ENCODE measurements around the gene C11orf86.

The C11orf86 gene, protein sequence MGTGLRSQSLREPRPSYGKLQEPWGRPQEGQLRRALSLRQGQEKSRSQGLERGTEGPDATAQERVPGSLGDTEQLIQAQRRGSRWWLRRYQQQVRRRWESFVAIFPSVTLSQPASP

GRCh38 chr11:66974724-66975404 is at the start of gene C11orf86:
Gene C11orf86 (plus strand): TSS chr11:66975304. CDS start chr11:66975363, 59 bp downstream.
- H4K20me1 ChIP-seq (ENCODE audit: insufficient read depth, low read length), result no peaks in the 10 kb centered on the region
- no peaks in the 10 kb centered on the region for H3F3A ChIP-seq (ENCODE audit: insufficient read depth, low read length)
- no peak within 1 kb of the TSS for H2AFZ ChIP-seq (ENCODE audit: low read length)
- H3K9ac ChIP-seq (ENCODE audit: low read length), result no peak within 1 kb of the TSS
- no peaks in the 10 kb centered on the region; the same call in 1 of the 2 replicates for H3K36me3 ChIP-seq (ENCODE audit: insufficient read depth, low read length)
- TF ChIP-seq EZH2 (IDR thresholded peaks at IDR 0.05; ENCODE audit: borderline replicate concordance, low read length), result no peak
- TF ChIP-seq, protein P1, sequence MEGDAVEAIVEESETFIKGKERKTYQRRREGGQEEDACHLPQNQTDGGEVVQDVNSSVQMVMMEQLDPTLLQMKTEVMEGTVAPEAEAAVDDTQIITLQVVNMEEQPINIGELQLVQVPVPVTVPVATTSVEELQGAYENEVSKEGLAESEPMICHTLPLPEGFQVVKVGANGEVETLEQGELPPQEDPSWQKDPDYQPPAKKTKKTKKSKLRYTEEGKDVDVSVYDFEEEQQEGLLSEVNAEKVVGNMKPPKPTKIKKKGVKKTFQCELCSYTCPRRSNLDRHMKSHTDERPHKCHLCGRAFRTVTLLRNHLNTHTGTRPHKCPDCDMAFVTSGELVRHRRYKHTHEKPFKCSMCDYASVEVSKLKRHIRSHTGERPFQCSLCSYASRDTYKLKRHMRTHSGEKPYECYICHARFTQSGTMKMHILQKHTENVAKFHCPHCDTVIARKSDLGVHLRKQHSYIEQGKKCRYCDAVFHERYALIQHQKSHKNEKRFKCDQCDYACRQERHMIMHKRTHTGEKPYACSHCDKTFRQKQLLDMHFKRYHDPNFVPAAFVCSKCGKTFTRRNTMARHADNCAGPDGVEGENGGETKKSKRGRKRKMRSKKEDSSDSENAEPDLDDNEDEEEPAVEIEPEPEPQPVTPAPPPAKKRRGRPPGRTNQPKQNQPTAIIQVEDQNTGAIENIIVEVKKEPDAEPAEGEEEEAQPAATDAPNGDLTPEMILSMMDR (IDR thresholded peaks at IDR 0.05; ENCODE audit: low read length), result no peak
- no peak within 1 kb of the TSS for H3K4me3 ChIP-seq (ENCODE audit: low read depth, low read length, poor library complexity, severe bottlenecking)
- H3K27ac ChIP-seq (ENCODE audit: low read depth, low read length, poor library complexity, severe bottlenecking), result no peak within 1 kb of the TSS
- H3K4me2 ChIP-seq (ENCODE audit: low read length), result no peak within 1 kb of the TSS
- peaks cover 4% of the 10 kb centered on the region; the same call in 1 of the 2 replicates for H3K9me3 ChIP-seq (ENCODE audit: low read length)
- no peaks in the 10 kb centered on the region; the same call in 1 of the 2 replicates for H3K27me3 ChIP-seq (ENCODE audit: insufficient read depth, low read length)
- no peaks in the 10 kb centered on the region for H3K79me2 ChIP-seq (ENCODE audit: insufficient read depth, low read length)
- no peaks in the 10 kb centered on the region for H3K9me2 ChIP-seq (ENCODE audit: low read depth, low read length)
- no peaks in the 10 kb centered on the region for H3K4me1 ChIP-seq (ENCODE audit: insufficient read depth, low read length, severe bottlenecking)

- Histone ChIP-seq H3K9ac (ENCODE audit: low read length) (no peak overlapping the region), H3K4me2 (ENCODE audit: low read length) (no peak overlapping the region), H2AFZ (ENCODE audit: low read length) (no peak overlapping the region), H3K4me3 (ENCODE audit: low read depth, low read length, poor library complexity, severe bottlenecking) (no peak overlapping the region), H3K27me3 (ENCODE audit: insufficient read depth, low read length) (peaks cover 5% of the 10 kb centered on the region; the same call in 1 of the 2 replicates), H3K9me3 (ENCODE audit: low read length) (no peaks in the 10 kb centered on the region), H3K79me2 (ENCODE audit: insufficient read depth, low read length) (no peaks in the 10 kb centered on the region), H3K27ac (ENCODE audit: low read depth, low read length, poor library complexity, severe bottlenecking) (no peak overlapping the region), H3K36me3 (ENCODE audit: insufficient read depth, low read length) (no peaks in the 10 kb centered on the region), H3F3A (ENCODE audit: insufficient read depth, low read length) (no peaks in the 10 kb centered on the region), H4K20me1 (ENCODE audit: insufficient read depth, low read length) (no peaks in the 10 kb centered on the region), H3K9me2 (ENCODE audit: low read depth, low read length) (no peaks in the 10 kb centered on the region), H3K4me1 (ENCODE audit: insufficient read depth, low read length, severe bottlenecking) (no peaks in the 10 kb centered on the region)
- TF ChIP-seq EZH2 (IDR thresholded peaks at IDR 0.05; ENCODE audit: borderline replicate concordance, low read length), result no peak
- TF ChIP-seq, protein P1 (IDR thresholded peaks at IDR 0.05; ENCODE audit: low read length), result no peak
Observed at GRCh38 chr11:66929753-66930152, 45.4 kb upstream of the C11orf86 start.

- no peak overlapping the region for H3K27ac ChIP-seq (ENCODE audit: low read depth, low read length, poor library complexity, severe bottlenecking)
- TF ChIP-seq EZH2 (IDR thresholded peaks at IDR 0.05; ENCODE audit: borderline replicate concordance, low read length), result no peak
- TF ChIP-seq, protein P1 (IDR thresholded peaks at IDR 0.05; ENCODE audit: low read length), result no peak
Observed at GRCh38 chr11:66932543-66932942, 42.6 kb upstream of the C11orf86 start.

More at GRCh38 chr11:66932543-66932942, 42.6 kb upstream of the C11orf86 start:
- no peak overlapping the region for H3K9ac ChIP-seq (ENCODE audit: low read length)
- H3K4me3 ChIP-seq (ENCODE audit: low read depth, low read length, poor library complexity, severe bottlenecking), result no peak overlapping the region
- H3K27me3 ChIP-seq (ENCODE audit: insufficient read depth, low read length), result peaks cover 4% of the 10 kb centered on the region; the same call in 1 of the 2 replicates
- H3K4me2 ChIP-seq (ENCODE audit: low read length), result no peak overlapping the region
- no peaks in the 10 kb centered on the region for H3K9me2 ChIP-seq (ENCODE audit: low read depth, low read length)
- H3K36me3 ChIP-seq (ENCODE audit: insufficient read depth, low read length), result no peaks in the 10 kb centered on the region
- H3K79me2 ChIP-seq (ENCODE audit: insufficient read depth, low read length), result no peaks in the 10 kb centered on the region
- H3K9me3 ChIP-seq (ENCODE audit: low read length), result no peaks in the 10 kb centered on the region
- H2AFZ ChIP-seq (ENCODE audit: low read length), result no peak overlapping the region
- H3F3A ChIP-seq (ENCODE audit: insufficient read depth, low read length), result no peaks in the 10 kb centered on the region
- H3K4me1 ChIP-seq (ENCODE audit: insufficient read depth, low read length, severe bottlenecking), result no peaks in the 10 kb centered on the region
- no peaks in the 10 kb centered on the region for H4K20me1 ChIP-seq (ENCODE audit: insufficient read depth, low read length)

Measured in OCI-LY1 (cell line).